GM21360 (cell line): ENCODE data around the gene ZNF438.

ENCODE experiments used
- ATAC-seq: cut with Tn5 transposase; IDR thresholded peaks from one replicate; pipeline ENCODE4 v1.9.1; 2021; ENCODE audit warnings: mild to moderate bottlenecking, moderate library complexity; ENCODE audit not compliant: unreplicated experiment

The ZNF438 gene

DNA sequence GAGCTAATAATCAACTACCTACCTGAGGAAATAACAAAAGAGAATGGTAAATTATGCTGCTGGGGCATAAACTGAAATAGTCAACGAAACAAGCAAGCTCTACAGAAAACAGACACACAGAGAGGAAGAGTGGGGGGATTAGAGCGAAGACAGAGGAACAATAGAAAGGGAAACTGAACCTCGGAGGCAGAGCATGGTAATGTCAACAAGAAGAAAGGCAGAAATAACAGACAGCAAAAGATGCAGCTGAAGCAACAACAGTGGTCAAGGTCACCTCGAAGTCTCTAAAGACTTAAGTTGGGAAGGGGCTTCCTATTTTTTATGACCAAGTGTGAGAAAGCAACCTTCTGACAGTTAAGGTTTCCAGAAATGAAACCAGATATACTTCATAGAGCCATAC lies 177.0 kb downstream of the ZNF438 start:
- no peak for ATAC-seq

- no peak for ATAC-seq
These were observed 178.6 kb downstream of the ZNF438 start for GRCh38 chr10:30853066-30853465.

- ATAC-seq = no peak
These were observed 180.9 kb downstream of the ZNF438 start for GRCh38 chr10:30850776-30851175.

DNA sequence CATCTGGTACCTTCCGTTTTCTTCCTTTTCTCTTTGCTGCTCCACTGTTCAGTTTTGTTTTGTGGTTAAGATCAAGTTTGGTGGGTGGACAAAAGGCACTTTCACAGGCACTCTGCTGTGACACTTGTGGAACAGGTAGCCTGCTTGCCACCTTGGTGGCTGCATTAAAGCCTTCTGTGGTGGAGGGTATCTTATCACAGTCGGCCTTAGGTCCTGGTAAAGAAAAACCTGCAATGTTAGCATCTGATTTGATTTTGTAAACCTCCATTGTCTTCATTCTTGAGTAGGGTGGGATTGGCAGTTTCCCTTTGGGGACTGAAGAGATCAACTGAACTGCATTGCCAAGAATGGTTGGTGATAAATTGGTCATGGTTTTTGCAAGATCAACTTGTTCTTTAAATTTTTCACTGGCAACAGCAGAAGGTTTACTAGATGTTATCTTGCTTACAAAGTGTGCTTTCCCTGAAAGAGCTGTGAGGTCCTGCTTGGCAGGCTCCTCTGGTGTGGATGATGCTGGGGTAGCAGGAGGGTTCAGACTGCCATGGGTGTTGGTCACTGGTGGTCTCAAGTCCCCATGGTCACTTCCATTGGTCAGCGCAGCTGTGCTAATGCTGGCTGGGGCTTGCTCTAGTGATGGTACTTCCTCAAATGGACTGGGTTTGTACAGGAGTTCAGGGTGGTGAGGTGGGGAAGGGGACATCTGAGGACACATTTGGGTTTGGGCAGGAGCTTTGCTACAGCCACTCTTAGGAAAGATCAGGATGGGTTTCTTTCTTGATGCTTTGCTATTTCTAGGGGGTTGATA lies 182.2 kb downstream of the ZNF438 start:
- no peak for ATAC-seq

- no peak for ATAC-seq
These were observed 183.2 kb downstream of the ZNF438 start for GRCh38 chr10:30848396-30849032.

GRCh38 chr10:30847642-30848041 lies 184.0 kb downstream of the ZNF438 start:
- no peak for ATAC-seq

DNA sequence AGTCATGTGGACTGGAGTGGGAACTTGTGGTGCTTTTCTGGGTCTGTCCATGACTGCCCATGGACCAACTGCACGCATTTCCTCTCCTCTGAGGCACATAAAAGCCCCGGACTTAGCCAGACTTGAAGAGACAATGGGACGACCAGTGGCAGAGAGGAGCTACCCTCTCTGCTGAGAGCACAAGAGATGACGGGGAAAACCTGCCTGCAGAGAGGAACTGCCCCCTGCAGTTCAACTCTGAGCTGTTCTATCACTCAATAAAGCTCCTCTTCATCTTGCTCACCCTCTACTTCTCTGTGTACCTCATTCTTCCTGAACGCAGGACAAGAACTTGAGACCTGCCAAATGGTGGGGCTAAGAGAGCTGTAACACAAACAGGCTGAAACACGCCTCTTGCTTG lies 184.5 kb downstream of the ZNF438 start:
- ATAC-seq = no peak

- no peak for ATAC-seq
These were observed 185.0 kb downstream of the ZNF438 start for GRCh38 chr10:30846710-30847109.

DNA sequence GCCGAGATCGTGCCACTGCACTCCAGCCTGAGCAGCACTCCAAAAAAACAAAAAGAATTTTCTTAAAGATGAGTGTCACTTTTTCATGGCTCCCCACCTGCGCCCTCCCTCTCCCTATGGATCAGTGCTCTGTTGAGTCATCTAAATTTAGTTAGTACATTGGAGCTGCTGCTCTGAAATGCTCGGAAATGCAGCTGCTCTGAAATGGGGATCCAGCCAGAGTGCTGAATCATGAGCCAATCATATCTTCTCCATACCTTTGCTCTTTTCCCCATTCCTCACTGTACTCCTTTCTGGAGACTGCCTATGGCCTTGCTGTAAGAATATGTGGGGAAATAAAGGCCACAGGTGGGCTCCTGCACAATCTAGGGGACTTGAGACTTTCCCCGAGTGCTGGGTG lies 188.8 kb downstream of the ZNF438 start:
- ATAC-seq = no peak

- no peak for ATAC-seq
These were observed 189.5 kb downstream of the ZNF438 start for GRCh38 chr10:30842185-30842584.

DNA sequence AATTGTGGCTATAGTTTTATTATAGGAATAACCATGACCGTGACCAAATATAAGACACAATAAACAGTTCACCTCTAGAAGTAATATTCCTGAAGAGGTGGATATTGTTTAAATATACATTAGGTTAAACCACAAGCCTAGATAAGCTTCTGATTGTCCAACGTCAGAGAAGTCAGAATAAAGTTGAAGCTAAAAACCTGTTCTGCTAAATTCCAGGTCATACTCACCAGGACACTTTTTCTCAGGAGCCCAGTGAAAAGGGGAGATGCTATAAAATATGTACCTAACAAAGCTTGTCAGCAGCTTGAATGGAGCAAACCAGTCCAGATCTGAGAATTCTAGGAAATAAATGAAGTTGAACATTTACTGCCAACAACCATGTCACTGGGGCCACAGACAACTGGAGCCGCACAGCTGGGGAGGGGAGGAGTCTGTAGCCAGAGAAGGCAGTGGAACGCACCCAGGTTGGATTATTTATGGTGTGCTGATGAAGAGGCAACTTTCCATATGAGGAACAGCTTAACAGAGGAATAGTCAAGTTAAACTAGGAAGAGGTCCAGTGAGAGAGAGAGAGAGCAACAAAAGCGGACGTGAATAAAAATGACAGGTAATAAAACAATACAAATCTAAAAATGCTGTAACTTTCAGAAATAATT lies 191.1 kb downstream of the ZNF438 start:
- no peak for ATAC-seq

DNA sequence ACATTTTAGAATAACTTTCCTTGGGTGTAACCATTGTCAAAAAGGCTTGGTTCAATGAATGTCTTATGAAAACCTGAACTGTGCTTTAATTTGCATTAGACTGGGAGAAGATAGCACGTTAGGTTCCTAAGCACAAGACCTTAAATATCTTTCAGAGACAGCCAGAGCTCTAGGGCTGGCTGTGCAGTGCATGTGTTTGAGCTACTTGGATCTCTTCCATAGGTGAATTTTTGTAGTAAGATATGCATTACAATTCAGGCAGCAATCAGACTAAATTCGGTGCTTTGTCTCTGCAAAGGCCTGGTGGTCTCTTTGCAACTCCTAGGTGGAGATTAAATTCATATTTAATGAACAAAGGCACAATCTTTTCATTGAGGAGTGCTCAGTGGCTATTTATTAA lies 192.0 kb downstream of the ZNF438 start:
- ATAC-seq = no peak

- ATAC-seq = no peak
These were observed 195.3 kb downstream of the ZNF438 start for GRCh38 chr10:30836406-30836805.

DNA sequence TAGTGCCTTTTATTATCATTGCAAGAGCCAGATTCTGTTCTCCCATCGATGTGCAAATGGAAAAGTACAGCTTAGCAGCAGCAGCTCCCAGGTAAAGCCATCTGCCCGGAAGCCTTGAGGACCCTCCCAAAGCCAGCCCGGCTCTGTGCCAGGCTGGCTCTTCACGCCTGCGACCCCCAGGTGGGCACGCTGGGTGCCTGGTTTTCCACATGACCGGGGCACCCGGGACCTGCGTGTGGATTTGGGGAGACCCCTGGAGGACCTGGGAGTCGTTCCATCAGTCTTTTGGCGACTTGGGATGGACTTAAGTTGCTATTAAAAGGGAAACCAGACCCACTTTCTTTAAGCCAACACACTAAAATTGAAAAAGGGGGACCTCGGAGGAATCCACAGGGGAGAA lies 196.5 kb downstream of the ZNF438 start:
- no peak for ATAC-seq

GRCh38 chr10:30834651-30835050 lies 197.0 kb downstream of the ZNF438 start:
- no peak for ATAC-seq

DNA sequence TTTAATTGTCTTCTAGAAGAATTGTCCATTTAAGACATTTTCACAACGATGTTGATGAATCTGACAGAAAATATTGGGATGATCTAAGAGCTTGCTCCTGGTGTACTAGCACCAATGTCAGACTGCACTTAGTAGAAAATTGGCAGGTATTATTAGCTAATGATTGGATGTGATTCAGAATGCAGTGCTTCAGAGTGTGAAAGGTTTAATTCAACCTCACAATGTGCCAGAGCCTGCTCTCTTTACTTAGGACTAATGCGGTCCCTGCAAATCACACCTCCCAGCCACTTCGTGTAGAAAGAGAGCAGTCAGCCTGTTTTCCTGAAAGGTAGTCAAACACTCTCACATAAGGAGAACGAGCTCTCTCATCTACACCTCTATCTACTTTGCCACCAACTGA lies 197.5 kb downstream of the ZNF438 start:
- ATAC-seq = no peak

- ATAC-seq = no peak
These were observed 198.1 kb downstream of the ZNF438 start for GRCh38 chr10:30833628-30833970.

- no peak for ATAC-seq
These were observed 198.7 kb downstream of the ZNF438 start for GRCh38 chr10:30832749-30833627.

DNA sequence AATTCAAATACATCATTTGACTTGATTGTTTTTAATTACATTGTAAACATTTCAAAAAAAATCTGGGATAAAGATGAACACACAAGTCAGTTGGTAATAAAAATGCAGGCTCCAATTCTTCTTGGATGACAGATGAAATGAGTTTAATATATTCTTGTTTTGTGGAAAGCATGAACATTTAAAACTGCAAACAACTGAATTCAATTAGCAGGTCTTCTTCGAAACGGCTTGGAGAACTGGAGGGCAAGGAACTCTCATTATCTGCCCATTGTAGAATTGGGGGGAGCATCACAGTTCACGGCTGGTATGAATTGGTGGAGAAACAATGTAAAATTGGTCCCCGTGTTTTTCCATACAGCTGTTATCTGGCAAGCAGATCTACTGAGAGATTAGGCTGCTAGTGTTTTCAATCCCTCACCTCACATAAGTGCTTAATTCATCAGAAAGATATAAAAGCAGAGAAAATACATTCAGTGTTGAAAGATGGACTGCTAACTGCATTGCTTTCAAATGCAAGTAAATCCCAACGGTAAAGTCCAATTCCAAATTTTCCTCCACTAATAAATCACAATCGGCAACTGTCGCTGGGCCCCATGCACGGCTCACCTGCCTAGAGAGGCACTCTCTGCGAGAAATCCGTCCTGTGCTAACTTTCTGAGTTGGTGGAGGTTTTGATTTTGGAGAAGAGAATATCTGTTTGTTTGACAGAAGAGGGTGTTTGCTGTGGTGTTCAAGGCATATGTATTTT lies 199.5 kb downstream of the ZNF438 start:
- no peak for ATAC-seq

GRCh38 chr10:30831426-30831825 lies 200.2 kb downstream of the ZNF438 start:
- ATAC-seq = no peak
